Measurements from ENCODE around the gene CACNB4. TPM values are rescaled to one million over a fixed set of nuclear protein-coding genes. Genes with fewer than 3 reads are reported as not detected.

The CACNB4 gene
- total RNA-seq, 3 donors from 2014 or later = 1.6 to 17.7 (median 11.5) TPM

GRCh38 chr2:151887164-151887563 is 211.7 kb downstream of the CACNB4 start:
- no peak overlapping the region for H3K4me3 ChIP-seq
- H3K9me3 ChIP-seq = no peaks in the 10 kb centered on the region

GRCh38 chr2:151886241-151886640 is 212.6 kb downstream of the CACNB4 start:
- no peak for TF ChIP-seq POLR2AphosphoS5 (IDR thresholded peaks at IDR 0.05)
- no peaks in the 10 kb centered on the region for H3K9me3 ChIP-seq
- intact Hi-C loops (cut with DNase I; ENCODE audit: low total_unique reads) = no loop called here
- DNase-seq (ENCODE audit: low spot score in 2 of 2) = no peak
- H3K4me3 ChIP-seq = no peak overlapping the region
- H3K27me3 ChIP-seq = no peaks in the 10 kb centered on the region
- H3K27ac ChIP-seq = no peak overlapping the region
- no peaks in the 10 kb centered on the region for H3K36me3 ChIP-seq
- no peaks in the 10 kb centered on the region for H3K4me1 ChIP-seq

More at GRCh38 chr2:151887164-151887563, 211.7 kb downstream of the CACNB4 start:
- no peaks in the 10 kb centered on the region for H3K4me1 ChIP-seq
- TF ChIP-seq CTCF (IDR thresholded peaks at IDR 0.05) = no peak
- TF ChIP-seq POLR2AphosphoS5 (IDR thresholded peaks at IDR 0.05) = no peak
- no peak overlapping the region for H3K27ac ChIP-seq
- no peak for DNase-seq (ENCODE audit: low spot score in 2 of 2)
- H3K36me3 ChIP-seq = no peaks in the 10 kb centered on the region
- intact Hi-C loops (cut with DNase I; ENCODE audit: low total_unique reads) = no loop called here
- H3K27me3 ChIP-seq = no peaks in the 10 kb centered on the region

GRCh38 chr2:151882786-151883445 is 215.9 kb downstream of the CACNB4 start:
- no peaks in the 10 kb centered on the region for H3K27me3 ChIP-seq
- no peaks in the 10 kb centered on the region for H3K4me1 ChIP-seq
- intact Hi-C loops (cut with DNase I; ENCODE audit: low total_unique reads) = no loop called here
- TF ChIP-seq POLR2AphosphoS5 (IDR thresholded peaks at IDR 0.05) (no peak), CTCF (IDR thresholded peaks at IDR 0.05) (no peak), POLR2A (IDR thresholded peaks at IDR 0.05) (no peak)
- no peaks in the 10 kb centered on the region for H3K9me3 ChIP-seq
- H3K4me3 ChIP-seq = no peak overlapping the region
- H3K27ac ChIP-seq = no peak overlapping the region
- H3K36me3 ChIP-seq = no peaks in the 10 kb centered on the region
- DNase-seq (ENCODE audit: low spot score in 2 of 2) = no peak

GRCh38 chr2:151881342-151881741 is 217.5 kb downstream of the CACNB4 start:
- Histone ChIP-seq H3K9me3 (no peaks in the 10 kb centered on the region), H3K36me3 (no peaks in the 10 kb centered on the region), H3K4me1 (no peaks in the 10 kb centered on the region), H3K4me3 (no peak overlapping the region), H3K27ac (no peak overlapping the region), H3K27me3 (no peaks in the 10 kb centered on the region)
- TF ChIP-seq POLR2A (IDR thresholded peaks at IDR 0.05) (no peak), CTCF (IDR thresholded peaks at IDR 0.05) (no peak), POLR2AphosphoS5 (IDR thresholded peaks at IDR 0.05) (no peak)
- no peak for DNase-seq (ENCODE audit: low spot score in 2 of 2)
- intact Hi-C loops (cut with DNase I; ENCODE audit: low total_unique reads) = no loop called here

- no peaks in the 10 kb centered on the region for H3K27me3 ChIP-seq
- no peaks in the 10 kb centered on the region for H3K4me1 ChIP-seq
- no peak overlapping the region for H3K4me3 ChIP-seq
- TF ChIP-seq CTCF (IDR thresholded peaks at IDR 0.05) (no peak), POLR2AphosphoS5 (IDR thresholded peaks at IDR 0.05) (no peak), POLR2A (IDR thresholded peaks at IDR 0.05) (no peak)
- H3K36me3 ChIP-seq = no peaks in the 10 kb centered on the region
- intact Hi-C loops (cut with DNase I; ENCODE audit: low total_unique reads) = no loop called here
- H3K9me3 ChIP-seq = no peaks in the 10 kb centered on the region
- no peak for DNase-seq (ENCODE audit: low spot score in 2 of 2)
- no peak overlapping the region for H3K27ac ChIP-seq
Measured at GRCh38 chr2:151880586-151880985, 218.3 kb downstream of the CACNB4 start.

Data from breast epithelium (tissue), 4 donors.